Measurements from ENCODE around the gene THRB.

DNA sequence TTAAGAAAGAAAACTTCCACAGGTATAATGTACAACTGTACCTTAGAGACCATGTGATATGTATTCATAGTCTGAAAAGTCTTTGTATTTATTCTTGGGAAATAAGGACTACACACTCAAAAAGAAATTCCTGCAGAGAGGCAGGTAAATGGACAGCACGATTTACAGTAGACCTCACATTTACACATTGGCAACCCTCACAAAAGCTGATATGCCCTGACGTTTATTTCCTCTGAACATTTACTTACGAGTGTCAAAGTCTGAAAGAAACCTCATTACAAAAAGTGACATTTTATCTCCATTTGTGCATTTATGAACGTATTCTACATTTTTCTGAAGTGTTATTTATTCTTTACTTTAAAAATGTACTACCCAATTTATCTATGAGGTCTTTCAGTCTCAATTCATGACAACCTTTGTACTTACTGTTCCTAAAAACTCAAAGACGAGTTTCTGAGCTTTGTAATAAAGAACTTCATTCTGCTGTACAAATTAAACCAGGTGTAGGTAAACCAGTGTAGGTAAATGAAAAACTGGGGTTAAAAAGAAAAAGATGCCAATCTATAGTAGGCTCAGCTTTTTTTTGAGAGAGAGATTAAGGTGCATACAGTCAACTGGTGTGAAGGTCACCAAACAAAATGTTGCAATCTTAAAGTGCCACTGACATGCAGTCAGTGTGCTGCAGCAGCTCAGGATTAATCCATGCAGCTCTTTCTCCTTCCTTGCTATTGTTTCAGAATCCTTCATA lies 44.3 kb downstream of the THRB start:
- TF ChIP-seq POLR2AphosphoS5 (IDR thresholded peaks at IDR 0.05; ENCODE audit: control insufficient read depth, insufficient read depth, low read depth, low read length) (no peak), MAFK (IDR thresholded peaks at IDR 0.05; ENCODE audit: low read length) (no peak), PCBP2 (IDR thresholded peaks at IDR 0.05; ENCODE audit: low read depth, low read length, poor library complexity, severe bottlenecking) (no peak), NR2C2 (CRISPR knock-in tag; IDR thresholded peaks at IDR 0.05) (no peak), NR2C2 (tag; IDR thresholded peaks at IDR 0.05) (peak; percentile 27; the same call in 1 of the 2 replicates), JUN (IDR thresholded peaks at IDR 0.05; ENCODE audit: borderline replicate concordance, low read depth, low read length) (no peak), JUN (CRISPR knock-in tag; IDR thresholded peaks at IDR 0.05; ENCODE audit: borderline replicate concordance) (no peak), POLR2A (conservative IDR thresholded peaks at IDR 0.05) (no peak), FOXK2 (conservative IDR thresholded peaks at IDR 0.05 in 1 of 2, IDR thresholded peaks at IDR 0.05 in 1 of 2; ENCODE audit: low read depth in 2 of 2) (no peak), EZH2 (IDR thresholded peaks at IDR 0.05; ENCODE audit: borderline replicate concordance, low read depth, low read length) (no peak), PHF21A (IDR thresholded peaks at IDR 0.05; ENCODE audit: borderline replicate concordance, low read depth) (no peak), KAT7 (CRISPR knock-in tag; IDR thresholded peaks at IDR 0.05; ENCODE audit: borderline replicate concordance) (no peak), HCFC1 (IDR thresholded peaks at IDR 0.05; ENCODE audit: low read depth, low read length) (no peak)
- TF ChIP-seq, protein P1, sequence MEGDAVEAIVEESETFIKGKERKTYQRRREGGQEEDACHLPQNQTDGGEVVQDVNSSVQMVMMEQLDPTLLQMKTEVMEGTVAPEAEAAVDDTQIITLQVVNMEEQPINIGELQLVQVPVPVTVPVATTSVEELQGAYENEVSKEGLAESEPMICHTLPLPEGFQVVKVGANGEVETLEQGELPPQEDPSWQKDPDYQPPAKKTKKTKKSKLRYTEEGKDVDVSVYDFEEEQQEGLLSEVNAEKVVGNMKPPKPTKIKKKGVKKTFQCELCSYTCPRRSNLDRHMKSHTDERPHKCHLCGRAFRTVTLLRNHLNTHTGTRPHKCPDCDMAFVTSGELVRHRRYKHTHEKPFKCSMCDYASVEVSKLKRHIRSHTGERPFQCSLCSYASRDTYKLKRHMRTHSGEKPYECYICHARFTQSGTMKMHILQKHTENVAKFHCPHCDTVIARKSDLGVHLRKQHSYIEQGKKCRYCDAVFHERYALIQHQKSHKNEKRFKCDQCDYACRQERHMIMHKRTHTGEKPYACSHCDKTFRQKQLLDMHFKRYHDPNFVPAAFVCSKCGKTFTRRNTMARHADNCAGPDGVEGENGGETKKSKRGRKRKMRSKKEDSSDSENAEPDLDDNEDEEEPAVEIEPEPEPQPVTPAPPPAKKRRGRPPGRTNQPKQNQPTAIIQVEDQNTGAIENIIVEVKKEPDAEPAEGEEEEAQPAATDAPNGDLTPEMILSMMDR (IDR thresholded peaks at IDR 0.05 in 2 of 3, conservative IDR thresholded peaks at IDR 0.05 in 1 of 3; ENCODE audit: insufficient read depth in 2 of 3, low read depth in 1 of 3, low read length in 3 of 3): no peak
- TF ChIP-seq, protein P2, sequence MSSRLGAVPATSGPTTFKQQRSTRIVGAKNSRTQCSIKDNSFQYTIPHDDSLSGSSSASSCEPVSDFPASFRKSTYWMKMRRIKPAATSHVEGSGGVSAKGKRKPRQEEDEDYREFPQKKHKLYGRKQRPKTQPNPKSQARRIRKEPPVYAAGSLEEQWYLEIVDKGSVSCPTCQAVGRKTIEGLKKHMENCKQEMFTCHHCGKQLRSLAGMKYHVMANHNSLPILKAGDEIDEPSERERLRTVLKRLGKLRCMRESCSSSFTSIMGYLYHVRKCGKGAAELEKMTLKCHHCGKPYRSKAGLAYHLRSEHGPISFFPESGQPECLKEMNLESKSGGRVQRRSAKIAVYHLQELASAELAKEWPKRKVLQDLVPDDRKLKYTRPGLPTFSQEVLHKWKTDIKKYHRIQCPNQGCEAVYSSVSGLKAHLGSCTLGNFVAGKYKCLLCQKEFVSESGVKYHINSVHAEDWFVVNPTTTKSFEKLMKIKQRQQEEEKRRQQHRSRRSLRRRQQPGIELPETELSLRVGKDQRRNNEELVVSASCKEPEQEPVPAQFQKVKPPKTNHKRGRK (tag; IDR thresholded peaks at IDR 0.05): no peak

All from K562 (cell line).